ENCODE results near the gene SYCN. TPM values are rescaled to one million over a fixed set of nuclear protein-coding genes. Genes with fewer than 3 reads are reported as not detected.

The SYCN gene
- total RNA-seq, 2 donors from 2014 or later = not detected

- H3K27me3 Mint-ChIP-seq = peaks cover under 1% of the 10 kb centered on the region in 2 donors
- H3K9me3 Mint-ChIP-seq = no peaks in the 10 kb centered on the region
- ATAC-seq (no peak), DNase-seq (ENCODE audit: low spot score) (no peak)
- no peaks in the 10 kb centered on the region for H3K36me3 Mint-ChIP-seq
- no peak overlapping the region for H3K27ac Mint-ChIP-seq
- no peak overlapping the region for H3K4me3 Mint-ChIP-seq
- no peaks in the 10 kb centered on the region for H3K4me1 Mint-ChIP-seq (ENCODE audit: low read depth in 2 of 2)
Observed at GRCh38 chr19:39211731-39212374, 7.8 kb upstream of the SYCN start.

GRCh38 chr19:39209196-39209595, 5.1 kb upstream of the SYCN start:
- Mint-ChIP-seq H3K4me1 (ENCODE audit: low read depth in 2 of 2) (no peaks in the 10 kb centered on the region), H3K9me3 (no peaks in the 10 kb centered on the region), H3K36me3 (no peaks in the 10 kb centered on the region), H3K27ac (no peak overlapping the region), H3K27me3 (peaks cover 5 to 8% of the 10 kb centered on the region in 2 donors), H3K4me3 (no peak overlapping the region)
- ATAC-seq (no peak), DNase-seq (ENCODE audit: low spot score) (no peak)

- no peak for ATAC-seq
Observed at GRCh38 chr19:39208175-39208795, 4.2 kb upstream of the SYCN start.

GRCh38 chr19:39207293-39207836, 3.3 kb upstream of the SYCN start:
- no peak for ATAC-seq
- no peaks in the 10 kb centered on the region for H3K4me1 Mint-ChIP-seq (ENCODE audit: low read depth in 2 of 2)
- H3K36me3 Mint-ChIP-seq = no peaks in the 10 kb centered on the region
- H3K27me3 Mint-ChIP-seq = peaks cover 9 to 11% of the 10 kb centered on the region in 2 donors
- H3K9me3 Mint-ChIP-seq = no peaks in the 10 kb centered on the region
- H3K4me3 Mint-ChIP-seq = no peak overlapping the region
- no peak overlapping the region for H3K27ac Mint-ChIP-seq
- DNase-seq (ENCODE audit: low spot score) = no peak

More at GRCh38 chr19:39208175-39208795, 4.2 kb upstream of the SYCN start:
- H3K4me1 Mint-ChIP-seq (ENCODE audit: low read depth in 2 of 2) = no peaks in the 10 kb centered on the region
- no peak overlapping the region for H3K27ac Mint-ChIP-seq
- H3K36me3 Mint-ChIP-seq = no peaks in the 10 kb centered on the region
- H3K9me3 Mint-ChIP-seq = no peaks in the 10 kb centered on the region
- peaks cover 6 to 11% of the 10 kb centered on the region in 2 donors for H3K27me3 Mint-ChIP-seq
- H3K4me3 Mint-ChIP-seq = no peak overlapping the region
- no peak for DNase-seq (ENCODE audit: low spot score)

GRCh38 chr19:39206122-39206521, 2.1 kb upstream of the SYCN start:
- H3K27me3 Mint-ChIP-seq = peaks cover 13 to 19% of the 10 kb centered on the region in 2 donors
- H3K9me3 Mint-ChIP-seq = no peaks in the 10 kb centered on the region
- ATAC-seq = no peak
- no peaks in the 10 kb centered on the region for H3K4me1 Mint-ChIP-seq (ENCODE audit: low read depth in 2 of 2)
- no peak overlapping the region for H3K4me3 Mint-ChIP-seq
- DNase-seq (ENCODE audit: low spot score) = no peak
- H3K27ac Mint-ChIP-seq = no peak overlapping the region
- no peaks in the 10 kb centered on the region for H3K36me3 Mint-ChIP-seq

- H3K9me3 Mint-ChIP-seq = no peaks in the 10 kb centered on the region
- no peaks in the 10 kb centered on the region for H3K4me1 Mint-ChIP-seq (ENCODE audit: low read depth in 2 of 2)
- H3K27ac Mint-ChIP-seq = no peak overlapping the region
- no peaks in the 10 kb centered on the region for H3K36me3 Mint-ChIP-seq
- no peak for ATAC-seq
- DNase-seq (ENCODE audit: low spot score) = no peak
- no peak overlapping the region for H3K4me3 Mint-ChIP-seq
- peaks cover 20 to 26% of the 10 kb centered on the region in 2 donors for H3K27me3 Mint-ChIP-seq
Observed at GRCh38 chr19:39205449-39205764, 1.3 kb upstream of the SYCN start.

- DNase-seq (ENCODE audit: low spot score) (no peak), ATAC-seq (no peak)
- H3K9me3 Mint-ChIP-seq = no peaks in the 10 kb centered on the region
- no peaks in the 10 kb centered on the region for H3K4me1 Mint-ChIP-seq (ENCODE audit: low read depth in 2 of 2)
- H3K4me3 Mint-ChIP-seq = no peak overlapping the region
- no peak overlapping the region for H3K27ac Mint-ChIP-seq
- no peaks in the 10 kb centered on the region for H3K36me3 Mint-ChIP-seq
- peaks cover 30 to 39% of the 10 kb centered on the region in 2 donors for H3K27me3 Mint-ChIP-seq
Observed at GRCh38 chr19:39202998-39203355, 1.1 kb downstream of the SYCN start.

GRCh38 chr19:39200803-39201115, 3.3 kb downstream of the SYCN start:
- Mint-ChIP-seq H3K9me3 (no peaks in the 10 kb centered on the region), H3K27me3 (peaks cover 38 to 51% of the 10 kb centered on the region in 2 donors), H3K36me3 (peaks cover 6% of the 10 kb centered on the region), H3K4me1 (ENCODE audit: low read depth in 2 of 2) (peaks cover 7% of the 10 kb centered on the region in 2 donors), H3K4me3 (no peak overlapping the region), H3K27ac (no peak overlapping the region)
- DNase-seq (ENCODE audit: low spot score) = no peak
- ATAC-seq = no peak

- no peak for DNase-seq (ENCODE audit: low spot score)
- no peak for ATAC-seq
- no peak overlapping the region for H3K27ac Mint-ChIP-seq
- peaks cover 42 to 56% of the 10 kb centered on the region in 2 donors for H3K27me3 Mint-ChIP-seq
- H3K4me3 Mint-ChIP-seq = no peak overlapping the region
- H3K9me3 Mint-ChIP-seq = no peaks in the 10 kb centered on the region
- H3K4me1 Mint-ChIP-seq (ENCODE audit: low read depth in 2 of 2) = peaks cover 7% of the 10 kb centered on the region in 2 donors
- H3K36me3 Mint-ChIP-seq = peaks cover 6% of the 10 kb centered on the region
Observed at GRCh38 chr19:39200066-39200802, 3.8 kb downstream of the SYCN start.

- ATAC-seq (no peak), DNase-seq (ENCODE audit: low spot score) (no peak)
- Mint-ChIP-seq H3K27ac (no peak overlapping the region), H3K27me3 (peaks cover 42 to 51% of the 10 kb centered on the region in 2 donors), H3K36me3 (peaks cover 6% of the 10 kb centered on the region), H3K4me3 (no peak overlapping the region), H3K4me1 (ENCODE audit: low read depth in 2 of 2) (peaks cover 7 to 10% of the 10 kb centered on the region in 2 donors), H3K9me3 (no peaks in the 10 kb centered on the region)
Observed at GRCh38 chr19:39199025-39199424, 5.0 kb downstream of the SYCN start.

- Mint-ChIP-seq H3K9me3 (no peaks in the 10 kb centered on the region), H3K4me1 (ENCODE audit: low read depth in 2 of 2) (peaks cover 7 to 10% of the 10 kb centered on the region in 2 donors), H3K27me3 (peaks cover 42 to 50% of the 10 kb centered on the region in 2 donors), H3K4me3 (no peak overlapping the region), H3K27ac (no peak overlapping the region), H3K36me3 (peaks cover 6% of the 10 kb centered on the region)
- no peak for DNase-seq (ENCODE audit: low spot score)
- ATAC-seq = no peak
Observed at GRCh38 chr19:39197808-39198207, 6.3 kb downstream of the SYCN start.

GRCh38 chr19:39196860-39197562, 7.1 kb downstream of the SYCN start, which contains the start of gene NCCRP1:
TSS of gene NCCRP1 (plus strand) at chr19:39196964. CDS start at chr19:39196983, 19 bp downstream.
- H3K27me3 Mint-ChIP-seq = peaks cover 42 to 50% of the 10 kb centered on the region in 2 donors
- H3K4me3 Mint-ChIP-seq = peak within 1 kb of the TSS; percentile 63
- DNase-seq (ENCODE audit: low spot score) (no peak), ATAC-seq (no peak)
- H3K4me1 Mint-ChIP-seq (ENCODE audit: low read depth in 2 of 2) = peaks cover 7 to 10% of the 10 kb centered on the region in 2 donors
- H3K9me3 Mint-ChIP-seq = no peaks in the 10 kb centered on the region
- no peak within 1 kb of the TSS for H3K27ac Mint-ChIP-seq
- H3K36me3 Mint-ChIP-seq = peaks cover 6% of the 10 kb centered on the region

GRCh38 chr19:39196320-39196719, 7.7 kb downstream of the SYCN start:
- Mint-ChIP-seq H3K27me3 (peaks cover 38 to 44% of the 10 kb centered on the region in 2 donors), H3K9me3 (no peaks in the 10 kb centered on the region), H3K27ac (no peak overlapping the region), H3K36me3 (peaks cover 6% of the 10 kb centered on the region), H3K4me3 (no peak overlapping the region), H3K4me1 (ENCODE audit: low read depth in 2 of 2) (peaks cover 7 to 10% of the 10 kb centered on the region in 2 donors)
- ATAC-seq (no peak), DNase-seq (ENCODE audit: low spot score) (no peak)

All from natural killer cell treated with Interleukin-12 subunit alpha and Interleukin-12 subunit beta and Interleukin-15 and Interleukin-18, amount 100 ng/mL, for 72 hours (primary cell).